Measurements from ENCODE around the gene RNF138. TPM values are rescaled to one million over a fixed set of nuclear protein-coding genes. Genes with fewer than 3 reads are reported as not detected.

Gene RNF138
- total and polyA plus RNA-seq, 4 donors, result 6.9 to 24.7 (median 12.3) TPM

- peak overlapping the region; percentile 50 to 98 for H3K9ac ChIP-seq (ENCODE audit: low read depth in 1 of 2, low read length in 2 of 2)
- H3K4me3 ChIP-seq (ENCODE audit: low read depth in 1 of 3, low read length in 3 of 3), result peak overlapping the region; percentile 61 to 83 (median 62)
- peak overlapping the region; percentile 98 to 100 for H3K27ac ChIP-seq (ENCODE audit: low read depth in 1 of 2, low read length in 2 of 2)
- 44% methylated on average over 7 of the region's 7 CpGs for WGBS
- no peak for TF ChIP-seq HNF4G (IDR thresholded peaks at IDR 0.05)
- no peak for TF ChIP-seq SP1 (IDR thresholded peaks at IDR 0.05)
- TF ChIP-seq, protein P1, sequence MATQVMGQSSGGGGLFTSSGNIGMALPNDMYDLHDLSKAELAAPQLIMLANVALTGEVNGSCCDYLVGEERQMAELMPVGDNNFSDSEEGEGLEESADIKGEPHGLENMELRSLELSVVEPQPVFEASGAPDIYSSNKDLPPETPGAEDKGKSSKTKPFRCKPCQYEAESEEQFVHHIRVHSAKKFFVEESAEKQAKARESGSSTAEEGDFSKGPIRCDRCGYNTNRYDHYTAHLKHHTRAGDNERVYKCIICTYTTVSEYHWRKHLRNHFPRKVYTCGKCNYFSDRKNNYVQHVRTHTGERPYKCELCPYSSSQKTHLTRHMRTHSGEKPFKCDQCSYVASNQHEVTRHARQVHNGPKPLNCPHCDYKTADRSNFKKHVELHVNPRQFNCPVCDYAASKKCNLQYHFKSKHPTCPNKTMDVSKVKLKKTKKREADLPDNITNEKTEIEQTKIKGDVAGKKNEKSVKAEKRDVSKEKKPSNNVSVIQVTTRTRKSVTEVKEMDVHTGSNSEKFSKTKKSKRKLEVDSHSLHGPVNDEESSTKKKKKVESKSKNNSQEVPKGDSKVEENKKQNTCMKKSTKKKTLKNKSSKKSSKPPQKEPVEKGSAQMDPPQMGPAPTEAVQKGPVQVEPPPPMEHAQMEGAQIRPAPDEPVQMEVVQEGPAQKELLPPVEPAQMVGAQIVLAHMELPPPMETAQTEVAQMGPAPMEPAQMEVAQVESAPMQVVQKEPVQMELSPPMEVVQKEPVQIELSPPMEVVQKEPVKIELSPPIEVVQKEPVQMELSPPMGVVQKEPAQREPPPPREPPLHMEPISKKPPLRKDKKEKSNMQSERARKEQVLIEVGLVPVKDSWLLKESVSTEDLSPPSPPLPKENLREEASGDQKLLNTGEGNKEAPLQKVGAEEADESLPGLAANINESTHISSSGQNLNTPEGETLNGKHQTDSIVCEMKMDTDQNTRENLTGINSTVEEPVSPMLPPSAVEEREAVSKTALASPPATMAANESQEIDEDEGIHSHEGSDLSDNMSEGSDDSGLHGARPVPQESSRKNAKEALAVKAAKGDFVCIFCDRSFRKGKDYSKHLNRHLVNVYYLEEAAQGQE (IDR thresholded peaks at IDR 0.05), result no peak
- TF ChIP-seq GABPA (IDR thresholded peaks at IDR 0.05 in 1 of 2, conservative IDR thresholded peaks at IDR 0.05 in 1 of 2), result no peak
- no peak for TF ChIP-seq YY1 (IDR thresholded peaks at IDR 0.05)
- TF ChIP-seq NR2F2 (IDR thresholded peaks at IDR 0.05), result no peak
- no peak for TF ChIP-seq HNF4A (conservative IDR thresholded peaks at IDR 0.05)
- TF ChIP-seq RXRA (IDR thresholded peaks at IDR 0.05), result no peak
- no peak for TF ChIP-seq ATF3 (IDR thresholded peaks at IDR 0.05)
- no peak for TF ChIP-seq FOXA1 (IDR thresholded peaks at IDR 0.05)
- no peak for TF ChIP-seq CTCF (IDR thresholded peaks at IDR 0.05; ENCODE audit: low read depth, low read length, missing input control)
- no peak for TF ChIP-seq EGR1 (IDR thresholded peaks at IDR 0.05; ENCODE audit: low read depth in 2 of 2)
- TF ChIP-seq RAD21 (IDR thresholded peaks at IDR 0.05), result no peak
- no peak for TF ChIP-seq ZBTB33 (IDR thresholded peaks at IDR 0.05)
- TF ChIP-seq, protein P2, sequence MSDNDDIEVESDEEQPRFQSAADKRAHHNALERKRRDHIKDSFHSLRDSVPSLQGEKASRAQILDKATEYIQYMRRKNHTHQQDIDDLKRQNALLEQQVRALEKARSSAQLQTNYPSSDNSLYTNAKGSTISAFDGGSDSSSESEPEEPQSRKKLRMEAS (IDR thresholded peaks at IDR 0.05), result no peak
- no peaks in the 10 kb centered on the region for H3K9me3 ChIP-seq (ENCODE audit: control insufficient read depth in 4 of 4, low read length in 3 of 4)
- H3K4me1 ChIP-seq (ENCODE audit: control insufficient read depth in 4 of 4, insufficient read depth in 4 of 4, low read length in 3 of 4), result peaks cover 7 to 37% (median 29%) of the 10 kb centered on the region in 4 donors
- DNase-seq (ENCODE audit: low spot score), result no peak
- peaks cover 0 to 3% (median 0%) of the 10 kb centered on the region in 4 donors for H3K36me3 ChIP-seq (ENCODE audit: control insufficient read depth in 4 of 4, insufficient read depth in 3 of 4, low read depth in 1 of 4, low read length in 3 of 4)
- H3K27me3 ChIP-seq (ENCODE audit: control insufficient read depth in 4 of 4, insufficient read depth in 4 of 4, low read length in 3 of 4), result no peaks in the 10 kb centered on the region
These were observed 350 bp upstream of the RNF138 start for GRCh38 chr18:32091325-32091723.
